Liver (tissue), 3 donors: ENCODE results near the gene ZNF726.
"Not testable (repeated sequence)": the region's sequence is repeated elsewhere in the genome, so short reads cannot be mapped to it uniquely, and the experiment has no call there.

Source experiments
- HNF4A ChIP-seq, 2 donors: conservative IDR thresholded peaks; 2 replicates each; pipeline ENCODE4 v1.6.1; 2016; ENCODE audit warnings: antibody characterized with exemption in 2 of 2, mild to moderate bottlenecking in 2 of 2
- RAD21 ChIP-seq, 2 donors: IDR thresholded peaks; 2 replicates each; pipeline ENCODE4 v1.6.1; 2016; ENCODE audit warnings: antibody characterized with exemption in 2 of 2, mild to moderate bottlenecking in 2 of 2
- RXRA ChIP-seq, 2 donors: IDR thresholded peaks; 2 replicates each; pipeline ENCODE4 v1.6.1; 2017 to 2018; ENCODE audit warnings: antibody characterized with exemption in 2 of 2, mild to moderate bottlenecking in 1 of 2
- SP1 ChIP-seq: IDR thresholded peaks from 2 replicates; pipeline ENCODE4 v1.6.1; 2018; ENCODE audit warnings: antibody characterized with exemption, mild to moderate bottlenecking
- TAF1 ChIP-seq: conservative IDR thresholded peaks from 2 replicates; pipeline ENCODE4 v1.6.1; 2016; ENCODE audit warnings: antibody characterized with exemption, mild to moderate bottlenecking
- TF ChIP-seq, protein P1 (sequence below): fragments of 150-350 bp; IDR thresholded peaks from 2 replicates; pipeline ENCODE4 v1.5.1; 2017; ENCODE audit warnings: improper control_type of control experiment, low read depth, low read length; ENCODE audit not compliant: missing input control
- TF ChIP-seq, protein P2 (sequence below): IDR thresholded peaks from 2 replicates; pipeline ENCODE4 v1.6.1; 2016; ENCODE audit warnings: antibody characterized with exemption
- TF ChIP-seq, protein P3 (sequence below): IDR thresholded peaks from 2 replicates; pipeline ENCODE4 v1.6.1; 2016; ENCODE audit warnings: antibody characterized with exemption, mild to moderate bottlenecking
- TF ChIP-seq, protein P4 (sequence below): IDR thresholded peaks from 2 replicates; pipeline ENCODE4 v1.6.1; 2016; ENCODE audit warnings: antibody characterized with exemption
- donor health status: healthy.
- donor health status: healthy.

DNA sequence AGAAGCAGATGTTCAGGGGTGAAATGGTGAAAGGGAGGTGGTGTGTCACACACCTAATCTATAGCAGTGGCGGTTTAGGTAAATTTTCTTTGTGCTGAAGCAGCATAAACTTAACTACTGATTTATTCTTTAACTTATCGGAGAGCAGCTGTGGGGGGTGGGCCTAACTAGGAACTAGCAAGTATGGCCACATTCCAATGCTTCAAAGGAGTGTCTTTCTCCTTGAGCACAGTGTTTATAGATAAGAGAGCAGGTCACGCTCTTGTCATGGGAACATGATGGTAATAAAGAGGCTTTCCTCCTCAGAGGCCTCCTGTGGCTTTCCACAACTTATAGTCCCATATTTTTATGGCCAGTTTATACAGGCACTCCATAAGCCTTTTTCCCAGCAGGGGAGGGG, 37.9 kb upstream of the ZNF726 start:
- TF ChIP-seq, protein P1, sequence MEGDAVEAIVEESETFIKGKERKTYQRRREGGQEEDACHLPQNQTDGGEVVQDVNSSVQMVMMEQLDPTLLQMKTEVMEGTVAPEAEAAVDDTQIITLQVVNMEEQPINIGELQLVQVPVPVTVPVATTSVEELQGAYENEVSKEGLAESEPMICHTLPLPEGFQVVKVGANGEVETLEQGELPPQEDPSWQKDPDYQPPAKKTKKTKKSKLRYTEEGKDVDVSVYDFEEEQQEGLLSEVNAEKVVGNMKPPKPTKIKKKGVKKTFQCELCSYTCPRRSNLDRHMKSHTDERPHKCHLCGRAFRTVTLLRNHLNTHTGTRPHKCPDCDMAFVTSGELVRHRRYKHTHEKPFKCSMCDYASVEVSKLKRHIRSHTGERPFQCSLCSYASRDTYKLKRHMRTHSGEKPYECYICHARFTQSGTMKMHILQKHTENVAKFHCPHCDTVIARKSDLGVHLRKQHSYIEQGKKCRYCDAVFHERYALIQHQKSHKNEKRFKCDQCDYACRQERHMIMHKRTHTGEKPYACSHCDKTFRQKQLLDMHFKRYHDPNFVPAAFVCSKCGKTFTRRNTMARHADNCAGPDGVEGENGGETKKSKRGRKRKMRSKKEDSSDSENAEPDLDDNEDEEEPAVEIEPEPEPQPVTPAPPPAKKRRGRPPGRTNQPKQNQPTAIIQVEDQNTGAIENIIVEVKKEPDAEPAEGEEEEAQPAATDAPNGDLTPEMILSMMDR = not testable (repeated sequence)
- TF ChIP-seq, protein P2, sequence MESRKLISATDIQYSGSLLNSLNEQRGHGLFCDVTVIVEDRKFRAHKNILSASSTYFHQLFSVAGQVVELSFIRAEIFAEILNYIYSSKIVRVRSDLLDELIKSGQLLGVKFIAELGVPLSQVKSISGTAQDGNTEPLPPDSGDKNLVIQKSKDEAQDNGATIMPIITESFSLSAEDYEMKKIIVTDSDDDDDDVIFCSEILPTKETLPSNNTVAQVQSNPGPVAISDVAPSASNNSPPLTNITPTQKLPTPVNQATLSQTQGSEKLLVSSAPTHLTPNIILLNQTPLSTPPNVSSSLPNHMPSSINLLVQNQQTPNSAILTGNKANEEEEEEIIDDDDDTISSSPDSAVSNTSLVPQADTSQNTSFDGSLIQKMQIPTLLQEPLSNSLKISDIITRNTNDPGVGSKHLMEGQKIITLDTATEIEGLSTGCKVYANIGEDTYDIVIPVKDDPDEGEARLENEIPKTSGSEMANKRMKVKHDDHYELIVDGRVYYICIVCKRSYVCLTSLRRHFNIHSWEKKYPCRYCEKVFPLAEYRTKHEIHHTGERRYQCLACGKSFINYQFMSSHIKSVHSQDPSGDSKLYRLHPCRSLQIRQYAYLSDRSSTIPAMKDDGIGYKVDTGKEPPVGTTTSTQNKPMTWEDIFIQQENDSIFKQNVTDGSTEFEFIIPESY = not testable (repeated sequence)
- TF ChIP-seq RAD21 (IDR thresholded peaks at IDR 0.05); RXRA (IDR thresholded peaks at IDR 0.05); HNF4A (conservative IDR thresholded peaks at IDR 0.05); SP1; TAF1: not testable (repeated sequence)
- TF ChIP-seq, protein P3, sequence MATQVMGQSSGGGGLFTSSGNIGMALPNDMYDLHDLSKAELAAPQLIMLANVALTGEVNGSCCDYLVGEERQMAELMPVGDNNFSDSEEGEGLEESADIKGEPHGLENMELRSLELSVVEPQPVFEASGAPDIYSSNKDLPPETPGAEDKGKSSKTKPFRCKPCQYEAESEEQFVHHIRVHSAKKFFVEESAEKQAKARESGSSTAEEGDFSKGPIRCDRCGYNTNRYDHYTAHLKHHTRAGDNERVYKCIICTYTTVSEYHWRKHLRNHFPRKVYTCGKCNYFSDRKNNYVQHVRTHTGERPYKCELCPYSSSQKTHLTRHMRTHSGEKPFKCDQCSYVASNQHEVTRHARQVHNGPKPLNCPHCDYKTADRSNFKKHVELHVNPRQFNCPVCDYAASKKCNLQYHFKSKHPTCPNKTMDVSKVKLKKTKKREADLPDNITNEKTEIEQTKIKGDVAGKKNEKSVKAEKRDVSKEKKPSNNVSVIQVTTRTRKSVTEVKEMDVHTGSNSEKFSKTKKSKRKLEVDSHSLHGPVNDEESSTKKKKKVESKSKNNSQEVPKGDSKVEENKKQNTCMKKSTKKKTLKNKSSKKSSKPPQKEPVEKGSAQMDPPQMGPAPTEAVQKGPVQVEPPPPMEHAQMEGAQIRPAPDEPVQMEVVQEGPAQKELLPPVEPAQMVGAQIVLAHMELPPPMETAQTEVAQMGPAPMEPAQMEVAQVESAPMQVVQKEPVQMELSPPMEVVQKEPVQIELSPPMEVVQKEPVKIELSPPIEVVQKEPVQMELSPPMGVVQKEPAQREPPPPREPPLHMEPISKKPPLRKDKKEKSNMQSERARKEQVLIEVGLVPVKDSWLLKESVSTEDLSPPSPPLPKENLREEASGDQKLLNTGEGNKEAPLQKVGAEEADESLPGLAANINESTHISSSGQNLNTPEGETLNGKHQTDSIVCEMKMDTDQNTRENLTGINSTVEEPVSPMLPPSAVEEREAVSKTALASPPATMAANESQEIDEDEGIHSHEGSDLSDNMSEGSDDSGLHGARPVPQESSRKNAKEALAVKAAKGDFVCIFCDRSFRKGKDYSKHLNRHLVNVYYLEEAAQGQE = not testable (repeated sequence)
- TF ChIP-seq, protein P4, sequence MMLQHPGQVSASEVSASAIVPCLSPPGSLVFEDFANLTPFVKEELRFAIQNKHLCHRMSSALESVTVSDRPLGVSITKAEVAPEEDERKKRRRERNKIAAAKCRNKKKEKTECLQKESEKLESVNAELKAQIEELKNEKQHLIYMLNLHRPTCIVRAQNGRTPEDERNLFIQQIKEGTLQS = not testable (repeated sequence)
